Kidney tubule cell (primary cell): ENCODE results near the gene KAZN.
"Not testable (repeated sequence)": the region's sequence is repeated elsewhere in the genome, so short reads cannot be mapped to it uniquely, and the experiment has no call there.

ENCODE experiments used
- DNase-seq: peaks from one replicate; pipeline ENCODE4 v3.0.0-alpha.2; 2018; ENCODE audit warnings: low spot score

The KAZN gene

GRCh38 chr1:14598498-14599182 is at the start of gene KAZN:
Gene KAZN, plus strand, starts transcription at chr1:14598685.
- DNase-seq, result peak; percentile 65

GRCh38 chr1:14549897-14550620 is 48.4 kb upstream of the KAZN start:
- DNase-seq, result no peak

- DNase-seq, result no peak
Observed at GRCh38 chr1:14551386-14551785, 47.1 kb upstream of the KAZN start.

GRCh38 chr1:14552246-14552965 is 46.1 kb upstream of the KAZN start:
- peak; percentile 56 for DNase-seq

- peak; percentile 98 for DNase-seq
Observed at GRCh38 chr1:14553711-14554110, 44.8 kb upstream of the KAZN start.

- DNase-seq, result no peak
Observed at GRCh38 chr1:14555091-14555490, 43.4 kb upstream of the KAZN start.

- DNase-seq, result peak; percentile 57
Observed at GRCh38 chr1:14561014-14561693, 37.3 kb upstream of the KAZN start.

- no peak for DNase-seq
Observed at GRCh38 chr1:14565090-14565489, 33.4 kb upstream of the KAZN start.

- DNase-seq, result no peak
Observed at GRCh38 chr1:14567056-14567455, 31.4 kb upstream of the KAZN start.

GRCh38 chr1:14567903-14568302 is 30.6 kb upstream of the KAZN start:
- no peak for DNase-seq

GRCh38 chr1:14568716-14569355 is 29.6 kb upstream of the KAZN start:
- no peak for DNase-seq

- no peak for DNase-seq
Observed at GRCh38 chr1:14570514-14570913, 28.0 kb upstream of the KAZN start.

- DNase-seq, result peak; percentile 20
Observed at GRCh38 chr1:14571810-14572767, 26.4 kb upstream of the KAZN start.

GRCh38 chr1:14572861-14573260 is 25.6 kb upstream of the KAZN start:
- peak; percentile 60 for DNase-seq

- DNase-seq, result no peak
Observed at GRCh38 chr1:14576155-14576554, 22.3 kb upstream of the KAZN start.

GRCh38 chr1:14577261-14577660 is 21.2 kb upstream of the KAZN start:
- no peak for DNase-seq

- peak; percentile 43 for DNase-seq
Observed at GRCh38 chr1:14578156-14578555, 20.3 kb upstream of the KAZN start.

- not testable (repeated sequence) for DNase-seq
Observed at GRCh38 chr1:14580295-14580694, 18.2 kb upstream of the KAZN start.

GRCh38 chr1:14580986-14581385 is 17.5 kb upstream of the KAZN start:
- no peak for DNase-seq

GRCh38 chr1:14583788-14584187 is 14.7 kb upstream of the KAZN start:
- no peak for DNase-seq

GRCh38 chr1:14585728-14586127 is 12.8 kb upstream of the KAZN start:
- no peak for DNase-seq
